ENCODE results near the gene RBL1.

RBL1 gene

GRCh38 chr20:36950414-36951197 lies 145.2 kb downstream of the RBL1 start:
- DNase-seq, result peak; percentile 20
